Epidermal melanocyte (primary cell): ENCODE measurements around the gene IREB2.
"Not testable (repeated sequence)": the region's sequence is repeated elsewhere in the genome, so short reads cannot be mapped to it uniquely, and the experiment has no call there.

ENCODE experiments used
- DNase-seq: peaks from one replicate; pipeline ENCODE4 v3.0.0; 2011; ENCODE audit warnings: low spot score; ENCODE audit not compliant: insufficient read length

Gene IREB2

DNA sequence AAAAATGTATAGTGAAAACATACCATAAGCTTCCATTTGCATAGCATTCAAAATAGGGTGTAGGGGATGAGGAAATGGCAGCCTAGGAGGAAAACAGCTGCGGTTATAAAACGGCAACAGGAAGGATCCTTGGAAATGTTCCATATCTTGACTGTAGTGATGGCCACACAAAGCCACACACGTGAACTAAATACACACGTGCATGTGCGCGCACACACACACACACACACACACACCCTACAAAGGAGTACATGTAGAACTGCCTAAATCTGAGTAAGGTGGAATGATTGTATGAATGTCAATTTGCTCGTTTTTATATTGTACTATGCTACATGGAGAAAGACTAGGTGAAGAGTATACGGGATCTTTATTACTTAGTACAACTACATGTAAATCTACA, 3.9 kb upstream of the IREB2 start:
- no peak for DNase-seq

- DNase-seq = not testable (repeated sequence)
These were observed 3.3 kb upstream of the IREB2 start for GRCh38 chr15:78434711-78435110.

DNA sequence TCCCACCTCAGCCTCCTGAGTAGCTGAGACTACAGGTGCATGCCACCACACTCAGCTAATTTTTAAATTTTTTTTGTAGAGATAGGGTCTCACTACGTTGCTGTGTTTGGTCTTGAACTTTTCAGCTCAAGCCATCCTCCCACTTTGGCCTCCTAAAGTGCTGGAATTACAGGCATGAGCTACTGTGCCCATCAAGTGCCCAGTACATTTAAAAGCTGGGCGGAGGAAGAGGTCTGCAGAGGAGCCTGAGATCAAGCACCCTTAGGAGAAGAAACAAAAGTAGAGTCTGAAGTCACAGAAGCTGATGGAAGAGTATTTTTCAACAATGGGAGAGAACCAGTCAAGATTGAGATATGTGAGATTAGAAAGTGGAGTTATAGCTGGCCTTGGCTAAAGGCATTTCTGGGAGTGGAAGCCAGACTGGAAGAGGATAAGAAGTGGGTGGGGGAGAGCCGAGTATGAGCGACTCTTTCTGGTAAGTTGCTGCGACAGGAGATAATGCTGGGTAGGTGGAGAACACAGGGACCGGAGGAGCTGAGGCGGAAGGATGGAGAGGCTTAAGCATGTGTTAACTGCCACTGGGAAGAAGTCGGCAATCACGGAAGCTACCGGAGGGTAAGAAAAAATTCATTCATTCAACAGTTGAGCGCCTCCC, 782 bp upstream of the IREB2 start:
- DNase-seq = no peak

- DNase-seq = no peak
These were observed 736 bp downstream of the IREB2 start for GRCh38 chr15:78438619-78439285.

- DNase-seq = no peak
These were observed 2.7 kb downstream of the IREB2 start for GRCh38 chr15:78440375-78441373.

DNA sequence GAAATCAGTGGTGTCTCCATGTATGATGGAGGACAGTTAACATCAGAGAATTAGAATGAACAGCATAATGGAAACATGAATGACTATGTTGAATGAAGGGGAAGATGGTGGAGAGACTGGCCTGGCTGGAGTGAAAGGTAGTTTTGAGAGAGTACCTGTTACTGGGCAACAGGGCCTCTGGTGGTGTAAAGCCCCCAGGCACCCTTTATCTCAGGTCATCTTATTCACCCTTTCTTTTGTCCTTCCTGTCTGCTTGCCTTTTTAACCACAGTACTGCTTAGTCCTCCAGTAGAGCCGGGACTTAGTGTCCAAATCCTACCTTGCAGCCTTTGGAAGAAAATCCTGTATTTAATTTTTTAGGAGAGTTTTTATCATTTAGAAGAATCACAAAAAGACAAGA, 6.2 kb downstream of the IREB2 start:
- DNase-seq = no peak

GRCh38 chr15:78445875-78446274, 7.9 kb downstream of the IREB2 start:
- no peak for DNase-seq

DNA sequence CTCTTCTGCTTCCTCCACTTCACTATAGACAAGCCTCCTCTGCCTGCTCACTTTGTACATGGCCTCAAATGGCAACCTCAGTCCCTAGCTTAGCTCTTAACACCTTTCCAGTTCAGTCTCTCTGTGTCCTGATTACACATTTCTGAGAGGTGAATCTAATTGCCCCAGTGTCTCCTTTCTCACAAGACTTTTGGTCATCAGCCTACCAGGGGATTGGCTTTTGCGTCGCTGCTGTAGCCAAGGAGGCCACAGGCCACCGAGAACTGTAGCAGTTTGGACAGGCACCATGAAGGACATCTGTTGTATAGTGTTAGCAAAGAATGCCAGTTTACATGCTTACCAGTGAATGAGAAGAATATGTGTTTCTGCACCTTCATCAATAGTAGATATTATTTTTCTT, 8.5 kb downstream of the IREB2 start:
- DNase-seq = no peak

GRCh38 chr15:78448441-78449219, 10.6 kb downstream of the IREB2 start:
- no peak for DNase-seq

DNA sequence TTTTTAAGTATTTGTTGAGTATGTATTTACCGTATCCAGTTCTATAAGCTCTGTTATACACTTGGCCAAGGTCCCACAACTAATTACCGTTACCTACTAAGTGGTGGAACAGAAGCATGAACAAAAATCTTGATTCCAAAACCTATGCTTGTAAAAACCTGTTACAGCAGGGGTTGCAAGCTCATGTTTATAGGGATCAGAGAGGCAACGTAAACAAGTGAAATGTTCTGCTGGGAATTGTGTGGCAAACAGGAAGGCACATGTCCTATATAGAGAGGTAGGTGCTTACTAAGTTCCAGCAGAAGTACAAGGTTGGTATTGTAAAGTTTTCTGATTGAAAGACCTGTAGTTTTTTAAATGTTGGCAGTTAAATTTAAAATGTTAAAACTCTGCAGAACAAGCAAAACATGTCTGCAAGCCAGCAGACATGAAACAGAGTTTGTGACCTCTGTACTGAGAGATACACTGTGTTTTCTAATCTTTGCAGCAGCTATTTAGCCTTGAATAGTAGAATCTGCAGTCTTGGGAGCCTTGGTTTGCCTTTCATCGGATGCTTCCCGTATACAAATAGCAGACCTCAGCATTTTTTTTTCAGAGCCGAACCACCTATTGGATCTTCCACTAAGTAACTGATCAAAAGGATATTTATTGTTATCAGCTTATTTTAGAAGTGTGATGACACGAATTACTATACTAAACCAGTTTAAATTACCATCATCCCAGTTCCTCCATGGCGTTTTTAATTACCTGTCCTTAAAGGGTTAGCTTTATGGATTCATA, 11.4 kb downstream of the IREB2 start:
- no peak for DNase-seq

DNA sequence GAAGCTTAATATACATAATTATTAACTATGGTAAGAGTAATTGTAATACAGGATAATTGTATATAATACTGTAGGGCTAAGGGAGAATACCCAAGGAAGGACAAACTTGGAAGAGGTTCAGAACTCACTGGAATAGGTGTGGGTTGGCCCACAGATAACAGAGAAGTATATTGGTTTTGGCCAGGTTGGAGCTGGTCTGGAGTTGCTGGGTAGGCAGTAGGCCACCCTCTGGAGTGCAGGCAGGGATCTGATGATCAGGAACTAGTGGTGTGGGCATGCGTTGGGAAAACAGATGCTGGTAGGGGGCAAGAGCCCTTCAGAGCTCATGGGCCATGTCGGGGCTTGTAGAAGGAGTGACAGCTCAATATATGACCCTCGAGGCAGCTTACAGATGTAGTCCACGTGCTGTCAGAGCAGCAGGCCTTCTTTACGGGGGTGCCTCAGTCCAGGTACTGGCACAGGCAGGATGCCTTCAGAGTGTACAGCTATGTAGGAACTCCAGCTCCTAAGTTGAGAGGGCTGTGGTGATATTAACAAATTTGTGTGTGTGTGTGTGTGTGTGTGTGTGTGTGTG, 12.4 kb downstream of the IREB2 start:
- no peak for DNase-seq

DNA sequence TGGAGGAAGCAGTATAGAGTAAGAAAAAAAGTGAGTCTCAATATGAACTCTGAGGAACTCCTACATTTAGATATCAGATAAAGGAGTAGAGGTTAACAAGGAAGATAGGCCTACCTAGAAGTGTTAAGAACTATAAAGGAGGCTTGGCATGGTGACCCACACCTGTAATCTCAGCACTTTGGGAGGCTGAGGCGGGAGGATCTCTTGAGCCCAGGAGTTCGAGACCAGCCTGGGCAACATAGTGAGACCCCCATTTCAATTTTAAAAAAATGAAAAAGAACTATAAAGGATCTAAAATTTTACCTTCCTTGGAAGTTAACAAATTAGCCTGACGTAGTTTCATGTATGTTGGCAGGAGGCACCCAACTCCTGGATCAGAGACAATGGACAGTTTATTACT, 14.5 kb downstream of the IREB2 start:
- DNase-seq = no peak

- DNase-seq = no peak
These were observed 15.4 kb downstream of the IREB2 start for GRCh38 chr15:78453447-78453846.

- no peak for DNase-seq
These were observed 17.0 kb downstream of the IREB2 start for GRCh38 chr15:78454992-78455391.

- DNase-seq = no peak
These were observed 17.7 kb downstream of the IREB2 start for GRCh38 chr15:78455749-78456148.

DNA sequence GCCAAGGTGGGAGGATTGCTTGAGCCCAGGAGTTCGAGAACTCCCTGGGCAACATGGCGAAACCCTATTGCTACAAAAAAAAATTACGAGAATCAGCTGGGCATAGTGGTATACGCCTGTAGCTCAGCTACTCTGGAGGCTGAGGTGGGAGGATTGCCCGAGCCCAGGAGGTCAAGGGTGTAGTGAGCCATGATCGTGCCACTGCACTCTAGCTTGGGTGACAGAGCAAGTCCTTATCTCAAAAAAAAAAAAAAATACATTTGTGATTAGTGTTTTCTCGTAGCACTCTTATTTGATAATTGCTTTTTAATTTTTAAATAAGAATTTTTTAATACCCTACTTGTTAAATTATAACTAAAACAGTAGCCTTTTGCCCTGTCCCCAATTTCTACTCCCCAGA, 18.4 kb downstream of the IREB2 start:
- DNase-seq = no peak

GRCh38 chr15:78457101-78457500, 19.1 kb downstream of the IREB2 start:
- DNase-seq = peak; percentile 80

- DNase-seq = no peak
These were observed 22.7 kb downstream of the IREB2 start for GRCh38 chr15:78460737-78461136.

DNA sequence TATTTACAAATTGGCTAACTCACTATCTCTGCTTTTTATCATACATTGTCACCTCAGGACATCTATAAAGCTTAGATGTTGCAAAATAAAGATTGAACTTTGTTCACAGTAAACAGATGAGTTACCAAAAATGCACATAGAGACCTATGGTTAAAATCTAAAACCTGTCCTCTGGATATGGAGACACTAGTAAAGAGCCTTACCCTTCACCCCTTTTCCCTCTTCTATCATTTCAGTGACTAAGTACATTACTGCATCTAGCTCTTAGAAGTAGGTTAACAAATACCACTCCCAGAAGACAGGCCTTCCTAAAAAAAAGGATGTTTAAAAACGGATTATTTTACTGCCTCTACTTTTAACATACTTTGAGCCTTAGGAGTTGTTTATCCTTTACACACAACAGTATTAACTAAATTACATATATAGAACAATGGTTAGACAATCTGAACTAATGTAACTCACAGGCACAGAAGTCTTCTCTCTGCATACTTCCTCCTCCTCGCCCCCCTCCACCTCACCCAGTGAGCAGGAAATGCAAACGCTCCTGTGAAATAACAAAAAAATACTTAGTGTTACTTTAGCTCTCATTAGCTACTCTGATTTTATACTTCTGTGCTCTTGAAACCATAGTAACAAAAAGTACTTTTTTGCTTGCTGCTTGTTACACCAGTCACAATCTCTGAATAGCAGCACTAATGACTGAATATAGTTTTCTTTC, 23.3 kb downstream of the IREB2 start:
- no peak for DNase-seq

GRCh38 chr15:78469031-78469430, 31.0 kb downstream of the IREB2 start:
- no peak for DNase-seq
